ENCODE data around the gene TMC5.

Gene TMC5

DNA sequence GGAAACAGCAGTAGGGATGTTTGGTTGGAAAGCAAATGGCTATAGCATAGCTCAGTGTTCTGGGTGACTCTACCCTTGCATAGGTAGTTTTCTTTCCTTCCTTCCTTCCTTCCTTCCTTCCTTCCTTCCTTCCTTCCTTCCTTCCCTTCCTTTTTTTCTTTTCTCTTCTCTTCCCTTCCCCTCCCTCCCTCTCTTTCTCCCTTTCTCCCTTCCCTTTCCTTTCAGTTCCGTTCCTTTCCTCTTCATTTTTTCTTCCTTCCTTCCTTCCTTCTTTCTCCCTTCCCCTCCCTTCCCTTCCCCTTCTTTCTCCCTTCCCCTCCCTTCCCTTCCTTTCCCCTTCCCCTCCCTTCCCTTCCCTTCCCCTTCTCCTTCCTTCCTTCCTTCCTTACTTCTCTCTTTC, 72.9 kb downstream of the TMC5 start:
- peaks cover 11 to 13% of the 10 kb centered on the region in 2 experiments for H3K4me1 ChIP-seq (ENCODE audit: control insufficient read depth in 1 of 2, insufficient read depth in 1 of 2, low read depth in 1 of 2, low read length in 1 of 2)
- H3K36me3 ChIP-seq: no peaks in the 10 kb centered on the region
- H3K27me3 ChIP-seq: no peaks in the 10 kb centered on the region
- no peak overlapping the region for H3K4me3 ChIP-seq (ENCODE audit: low read depth in 1 of 2, low read length in 1 of 2)
- TF ChIP-seq, protein P1, sequence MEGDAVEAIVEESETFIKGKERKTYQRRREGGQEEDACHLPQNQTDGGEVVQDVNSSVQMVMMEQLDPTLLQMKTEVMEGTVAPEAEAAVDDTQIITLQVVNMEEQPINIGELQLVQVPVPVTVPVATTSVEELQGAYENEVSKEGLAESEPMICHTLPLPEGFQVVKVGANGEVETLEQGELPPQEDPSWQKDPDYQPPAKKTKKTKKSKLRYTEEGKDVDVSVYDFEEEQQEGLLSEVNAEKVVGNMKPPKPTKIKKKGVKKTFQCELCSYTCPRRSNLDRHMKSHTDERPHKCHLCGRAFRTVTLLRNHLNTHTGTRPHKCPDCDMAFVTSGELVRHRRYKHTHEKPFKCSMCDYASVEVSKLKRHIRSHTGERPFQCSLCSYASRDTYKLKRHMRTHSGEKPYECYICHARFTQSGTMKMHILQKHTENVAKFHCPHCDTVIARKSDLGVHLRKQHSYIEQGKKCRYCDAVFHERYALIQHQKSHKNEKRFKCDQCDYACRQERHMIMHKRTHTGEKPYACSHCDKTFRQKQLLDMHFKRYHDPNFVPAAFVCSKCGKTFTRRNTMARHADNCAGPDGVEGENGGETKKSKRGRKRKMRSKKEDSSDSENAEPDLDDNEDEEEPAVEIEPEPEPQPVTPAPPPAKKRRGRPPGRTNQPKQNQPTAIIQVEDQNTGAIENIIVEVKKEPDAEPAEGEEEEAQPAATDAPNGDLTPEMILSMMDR (IDR thresholded peaks at IDR 0.05): no peak
- no peaks in the 10 kb centered on the region for H3K9me3 ChIP-seq
- no peak overlapping the region for H3K27ac ChIP-seq

DNA sequence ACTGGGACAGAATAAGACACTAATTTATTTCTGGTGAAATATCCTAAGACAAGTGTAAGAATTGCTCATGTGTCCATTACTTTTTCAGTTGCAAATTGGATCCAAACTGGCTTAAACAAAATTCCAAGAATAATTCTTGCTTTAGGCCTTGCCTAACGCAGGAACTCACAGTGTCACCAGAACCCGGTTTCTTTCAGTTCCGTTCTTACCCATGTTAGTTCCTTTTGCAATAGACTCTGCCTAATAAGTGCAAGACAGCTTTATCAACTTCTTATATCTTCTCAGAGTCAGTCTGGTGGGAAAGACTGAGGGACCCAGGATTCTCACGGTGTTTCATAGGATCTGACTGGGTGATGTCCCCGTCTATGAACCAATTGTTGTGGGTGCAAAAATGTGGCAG, 79.5 kb downstream of the TMC5 start:
- no peaks in the 10 kb centered on the region for H3K27me3 ChIP-seq
- no peaks in the 10 kb centered on the region for H3K9me3 ChIP-seq
- H3K36me3 ChIP-seq: peaks cover 43% of the 10 kb centered on the region
- no peak overlapping the region for H3K4me3 ChIP-seq (ENCODE audit: low read depth in 1 of 2, low read length in 1 of 2)
- H3K4me1 ChIP-seq (ENCODE audit: control insufficient read depth in 1 of 2, insufficient read depth in 1 of 2, low read depth in 1 of 2, low read length in 1 of 2): peaks cover 22 to 25% of the 10 kb centered on the region in 2 experiments
- H3K27ac ChIP-seq: peak overlapping the region; percentile 63
- TF ChIP-seq, protein P1 (IDR thresholded peaks at IDR 0.05): no peak

DNA sequence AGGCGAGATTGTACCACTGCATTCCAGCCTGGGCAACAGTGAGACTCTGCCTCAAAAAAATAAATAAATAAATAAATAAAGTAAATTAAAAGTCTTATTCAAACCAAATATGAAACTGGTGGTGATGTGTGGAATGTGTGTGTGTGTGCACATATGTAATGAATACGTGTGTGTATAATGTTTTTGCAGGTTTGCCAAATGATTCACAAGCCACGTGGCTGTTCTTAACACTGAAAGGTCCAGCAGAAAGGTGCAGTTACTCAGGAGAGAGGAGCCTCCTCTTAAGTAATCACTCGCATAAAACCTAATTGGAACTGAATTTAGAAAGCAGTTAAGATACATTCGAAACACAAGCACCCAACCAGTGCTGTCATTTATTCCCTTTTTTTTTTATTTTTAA, 81.3 kb downstream of the TMC5 start:
- Histone ChIP-seq H3K4me3 (ENCODE audit: low read depth in 1 of 2, low read length in 1 of 2) (no peak overlapping the region), H3K9me3 (no peaks in the 10 kb centered on the region), H3K4me1 (ENCODE audit: control insufficient read depth in 1 of 2, insufficient read depth in 1 of 2, low read depth in 1 of 2, low read length in 1 of 2) (peaks cover 13 to 15% of the 10 kb centered on the region in 2 experiments), H3K36me3 (peaks cover 61% of the 10 kb centered on the region), H3K27me3 (no peaks in the 10 kb centered on the region), H3K27ac (no peak overlapping the region)
- TF ChIP-seq, protein P1 (IDR thresholded peaks at IDR 0.05): no peak

DNA sequence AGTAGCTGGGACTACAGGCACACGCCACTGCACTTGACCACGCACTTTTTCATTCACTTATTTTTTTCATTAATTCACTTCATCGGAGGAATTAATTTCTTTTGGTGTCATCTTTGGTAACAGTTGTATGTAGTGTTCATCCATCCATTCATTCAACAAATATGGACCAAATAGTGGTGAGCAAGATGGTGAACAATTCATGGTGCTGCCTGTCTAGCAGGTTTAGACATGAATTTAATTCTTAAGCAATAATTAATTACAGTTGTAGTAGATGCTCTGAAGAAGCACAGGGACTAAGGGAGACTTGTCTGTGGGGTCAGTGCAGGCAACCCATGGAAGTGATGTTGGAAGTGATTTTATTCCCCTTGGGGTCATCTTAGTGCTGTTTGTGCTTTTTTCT, 81.8 kb downstream of the TMC5 start:
- Histone ChIP-seq H3K4me1 (ENCODE audit: control insufficient read depth in 1 of 2, insufficient read depth in 1 of 2, low read depth in 1 of 2, low read length in 1 of 2) (peaks cover 10 to 12% of the 10 kb centered on the region in 2 experiments), H3K27me3 (no peaks in the 10 kb centered on the region), H3K36me3 (peaks cover 66% of the 10 kb centered on the region), H3K4me3 (ENCODE audit: low read depth in 1 of 2, low read length in 1 of 2) (no peak overlapping the region), H3K9me3 (no peaks in the 10 kb centered on the region), H3K27ac (no peak overlapping the region)
- TF ChIP-seq, protein P1 (IDR thresholded peaks at IDR 0.05): no peak

DNA sequence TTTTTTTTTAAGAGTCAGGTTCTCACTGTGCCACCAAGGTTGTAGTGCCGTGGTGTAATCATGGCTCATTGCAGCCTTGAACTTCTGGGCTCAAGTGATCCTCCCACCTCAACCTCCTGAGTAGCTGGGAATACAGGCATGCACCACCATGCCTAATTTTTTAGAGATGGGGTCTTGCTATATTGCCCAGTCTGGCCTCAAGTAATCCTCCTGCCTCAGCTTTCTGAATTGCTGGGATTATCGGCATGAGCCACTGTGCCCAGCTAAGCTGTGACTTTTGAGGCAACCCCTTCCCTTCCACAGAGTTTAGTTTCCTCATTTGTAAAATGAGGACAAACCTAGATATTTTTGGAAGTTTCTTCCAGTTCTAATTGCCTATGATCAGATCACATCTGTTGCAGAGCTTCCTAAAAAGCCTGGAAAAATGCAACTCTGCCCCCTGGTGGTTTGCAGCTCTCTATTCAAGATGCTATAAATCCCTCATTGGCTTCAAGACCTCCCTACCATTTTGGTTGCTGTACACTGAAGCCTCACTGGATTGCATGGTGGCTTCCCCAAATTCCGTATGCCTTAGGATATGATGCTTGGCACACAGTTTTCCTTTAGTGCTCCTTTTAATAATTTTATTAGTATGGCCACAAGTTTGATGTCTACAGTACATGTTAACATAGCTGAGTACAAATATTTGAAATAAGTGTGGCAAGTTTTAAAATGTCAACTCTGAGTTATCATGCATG, 84.9 kb downstream of the TMC5 start:
- Histone ChIP-seq H3K4me1 (ENCODE audit: control insufficient read depth in 1 of 2, insufficient read depth in 1 of 2, low read depth in 1 of 2, low read length in 1 of 2) (peaks cover 2 to 4% of the 10 kb centered on the region in 2 experiments), H3K27me3 (no peaks in the 10 kb centered on the region), H3K36me3 (peaks cover 96% of the 10 kb centered on the region), H3K27ac (no peak overlapping the region), H3K4me3 (ENCODE audit: low read depth in 1 of 2, low read length in 1 of 2) (no peak overlapping the region), H3K9me3 (no peaks in the 10 kb centered on the region)
- TF ChIP-seq, protein P1 (IDR thresholded peaks at IDR 0.05): peak; percentile 66

Measured in neutrophil (primary cell).